Hepatocyte (in vitro differentiated cells): ENCODE data around the gene DUXB.

Source experiments
- CTCF ChIP-seq: fragments of 200-600 bp; sonication (generic); IDR thresholded peaks from 2 replicates; pipeline ENCODE4 v1.5.1; 2016; ENCODE audit warnings: antibody characterized with exemption, mild to moderate bottlenecking; ENCODE audit not compliant: poor library complexity
- EZH2 ChIP-seq: fragments of 200-600 bp; sonication (generic); IDR thresholded peaks from 2 replicates; pipeline ENCODE4 v1.6.1; 2016; ENCODE audit warnings: antibody characterized with exemption, mild to moderate bottlenecking, borderline replicate concordance

- TF ChIP-seq CTCF (no peak), EZH2 (no peak)
Observed at GRCh38 chr16:75660321-75660720, 40.9 kb downstream of the DUXB start.
